Keratinocyte (primary cell): ENCODE results near the gene RXRA. TPM values are rescaled to one million over a fixed set of nuclear protein-coding genes. Genes with fewer than 3 reads are reported as not detected.

ENCODE experiments used
- DNase-seq: peaks from one replicate; pipeline ENCODE4 v3.0.0-alpha.2; 2011; ENCODE audit warnings: low read depth, missing footprints, low spot score
- FAIRE-seq: peaks from 2 replicates; lab custom pipeline; 2011; peaks lifted over from hg19 to GRCh38; lab: Jason Lieb, UNC
- H2AFZ ChIP-seq: 2 replicates; pipeline ENCODE4 v1.6.0; 2012; ENCODE audit warnings: low read length, control low read depth, inconsistent platforms; ENCODE audit not compliant: control insufficient read depth
- H3K27ac ChIP-seq: 2 replicates; pipeline ENCODE4 v1.5.1; 2011; ENCODE audit warnings: low read length; ENCODE audit not compliant: control insufficient read depth, insufficient read depth
- H3K27me3 ChIP-seq: 3 replicates; pipeline ENCODE4 v1.6.0; 2011; ENCODE audit warnings: low read length; ENCODE audit not compliant: control insufficient read depth, insufficient read depth; ENCODE audit errors: extremely low read depth
- H3K36me3 ChIP-seq, 2 experiments: 2 replicates in 1 of 2; 3 replicates in 1 of 2; pipeline ENCODE4 v1.5.1; 2011; ENCODE audit warnings: low read length in 2 of 2, mild to moderate bottlenecking in 1 of 2; ENCODE audit not compliant: control insufficient read depth in 2 of 2, insufficient read depth in 2 of 2; ENCODE audit errors: extremely low read depth in 1 of 2
- H3K4me1 ChIP-seq: 3 replicates; pipeline ENCODE4 v1.5.1; 2011; ENCODE audit warnings: low read length; ENCODE audit not compliant: control insufficient read depth, insufficient read depth; ENCODE audit errors: extremely low read depth
- H3K4me2 ChIP-seq: 3 replicates; pipeline ENCODE4 v1.6.0; 2011; ENCODE audit warnings: low read depth, low read length; ENCODE audit not compliant: control insufficient read depth, insufficient read depth; ENCODE audit errors: extremely low read depth
- H3K4me3 ChIP-seq, 3 experiments: fragments of 200-600 bp in 1 of 3; sonication (generic) in 1 of 3; 2 replicates in 2 of 3; 3 replicates in 1 of 3; pipeline ENCODE4 v1.5.1; 2011 to 2016; ENCODE audit warnings: low read length in 3 of 3, mild to moderate bottlenecking in 3 of 3, control low read depth in 2 of 3, inconsistent platforms in 1 of 3, low read depth in 1 of 3, mixed read lengths in 1 of 3, mixed run types in 1 of 3, moderate library complexity in 1 of 3; ENCODE audit not compliant: control insufficient read depth in 2 of 3, insufficient read depth in 2 of 3; ENCODE audit errors: extremely low read depth in 1 of 3
- H3K79me2 ChIP-seq: 2 replicates; pipeline ENCODE4 v1.6.0; 2012; ENCODE audit warnings: low read length; ENCODE audit not compliant: control insufficient read depth, insufficient read depth
- H3K9ac ChIP-seq: 3 replicates; pipeline ENCODE4 v1.6.0; 2011; ENCODE audit warnings: low read length; ENCODE audit not compliant: control insufficient read depth, insufficient read depth; ENCODE audit errors: extremely low read depth
- H3K9me1 ChIP-seq: 3 replicates; pipeline ENCODE4 v1.6.0; 2011; ENCODE audit warnings: low read length; ENCODE audit not compliant: control insufficient read depth, insufficient read depth; ENCODE audit errors: extremely low read depth
- H3K9me3 ChIP-seq: 2 replicates; pipeline ENCODE4 v1.5.1; 2012; ENCODE audit warnings: low read depth, low read length; ENCODE audit not compliant: control insufficient read depth
- H4K20me1 ChIP-seq: 3 replicates; pipeline ENCODE4 v1.6.0; 2011; ENCODE audit warnings: low read length; ENCODE audit not compliant: control insufficient read depth, insufficient read depth; ENCODE audit errors: extremely low read depth
- EZH2 ChIP-seq: IDR thresholded peaks from one replicate; pipeline ENCODE4 v1.6.1; 2012; ENCODE audit warnings: inconsistent platforms, mild to moderate bottlenecking, low read length, moderate library complexity
- dilution Hi-C: fragments of 300-500 bp; cut with MboI; formaldehyde crosslinking; loops from one replicate; pipeline ENCODE4 v1.7.0; 2020; ENCODE audit warnings: low sequenced_read_pairs; ENCODE audit not compliant: extremely low pct_ligation_motif_present
- polyA plus RNA-seq, 5 experiments: library from polyadenylated mRNA; depleted of rRNA in 3 of 5; stranded (reverse) in 3 of 5; stranded (forward) in 1 of 5; unstranded in 1 of 5; fragments of >200 nt; gene quantifications; 1 replicate in 1 of 5; 2 replicates in 3 of 5; 3 replicates in 1 of 5; pipeline versions ENCODE4 v1.2.1 to v1.2.3, GENCODE V29; 2011 to 2012; ENCODE audit warnings: missing spikeins in 2 of 5, low read depth in 1 of 5, low replicate concordance in 1 of 5
- TF ChIP-seq, protein P1 (sequence below), 3 experiments: IDR thresholded peaks in 1 of 3; conservative IDR thresholded peaks in 1 of 3; optimal IDR thresholded peaks in 1 of 3; 2 replicates in 2 of 3; 3 replicates in 1 of 3; pipeline versions ENCODE3 to v1.5.1; 2011; ENCODE audit warnings: low read length in 3 of 3, mild to moderate bottlenecking in 3 of 3, moderate library complexity in 2 of 3, control low read depth in 1 of 3, inconsistent platforms in 1 of 3; ENCODE audit not compliant: insufficient read depth in 2 of 3; ENCODE audit errors: extremely low read depth in 1 of 3

RXRA gene
- polyA plus RNA-seq, 1 donor (not counting 4 experiments of a cell fraction or from before 2014, with no cell fraction given): 9.7 TPM

DNA sequence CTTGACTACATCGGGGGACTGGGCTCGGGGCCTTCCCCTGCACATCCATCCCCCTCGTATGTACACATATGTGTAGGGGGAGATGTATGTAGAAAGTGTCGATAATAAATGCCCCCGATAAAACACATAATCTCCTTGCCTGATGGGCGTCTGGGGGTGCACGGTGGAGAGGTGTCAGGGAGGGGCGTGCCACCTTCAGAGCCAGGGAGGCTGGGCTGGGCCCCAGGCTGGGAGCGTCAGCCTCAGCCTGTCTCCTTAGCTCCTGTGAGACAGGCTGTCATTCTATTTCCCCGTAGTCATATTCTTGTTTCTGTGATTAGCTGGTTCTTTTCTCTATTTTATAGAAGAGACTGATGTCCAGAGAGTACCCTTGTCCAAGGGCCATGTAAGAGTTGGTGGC is 4.7 kb upstream of the RXRA start:
- Histone ChIP-seq H3K27ac (no peak overlapping the region), H2AFZ (no peak overlapping the region), H3K27me3 (peaks cover 23% of the 10 kb centered on the region), H3K9ac (no peak overlapping the region), H4K20me1 (no peaks in the 10 kb centered on the region), H3K9me1 (no peaks in the 10 kb centered on the region), H3K9me3 (no peaks in the 10 kb centered on the region), H3K79me2 (no peaks in the 10 kb centered on the region), H3K36me3 (no peaks in the 10 kb centered on the region), H3K4me1 (peaks cover 7% of the 10 kb centered on the region), H3K4me3 (no peak overlapping the region), H3K4me2 (no peak overlapping the region)
- DNase-seq: no peak
- TF ChIP-seq, protein P1, sequence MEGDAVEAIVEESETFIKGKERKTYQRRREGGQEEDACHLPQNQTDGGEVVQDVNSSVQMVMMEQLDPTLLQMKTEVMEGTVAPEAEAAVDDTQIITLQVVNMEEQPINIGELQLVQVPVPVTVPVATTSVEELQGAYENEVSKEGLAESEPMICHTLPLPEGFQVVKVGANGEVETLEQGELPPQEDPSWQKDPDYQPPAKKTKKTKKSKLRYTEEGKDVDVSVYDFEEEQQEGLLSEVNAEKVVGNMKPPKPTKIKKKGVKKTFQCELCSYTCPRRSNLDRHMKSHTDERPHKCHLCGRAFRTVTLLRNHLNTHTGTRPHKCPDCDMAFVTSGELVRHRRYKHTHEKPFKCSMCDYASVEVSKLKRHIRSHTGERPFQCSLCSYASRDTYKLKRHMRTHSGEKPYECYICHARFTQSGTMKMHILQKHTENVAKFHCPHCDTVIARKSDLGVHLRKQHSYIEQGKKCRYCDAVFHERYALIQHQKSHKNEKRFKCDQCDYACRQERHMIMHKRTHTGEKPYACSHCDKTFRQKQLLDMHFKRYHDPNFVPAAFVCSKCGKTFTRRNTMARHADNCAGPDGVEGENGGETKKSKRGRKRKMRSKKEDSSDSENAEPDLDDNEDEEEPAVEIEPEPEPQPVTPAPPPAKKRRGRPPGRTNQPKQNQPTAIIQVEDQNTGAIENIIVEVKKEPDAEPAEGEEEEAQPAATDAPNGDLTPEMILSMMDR (optimal IDR thresholded peaks at IDR 0.05 in 1 of 3, IDR thresholded peaks at IDR 0.05 in 1 of 3, conservative IDR thresholded peaks at IDR 0.05 in 1 of 3; ENCODE audit: extremely low read depth in 1 of 3, insufficient read depth in 2 of 3, low read length in 3 of 3): no peak
- dilution Hi-C loops: no loop called here
- FAIRE-seq: no peak

DNA sequence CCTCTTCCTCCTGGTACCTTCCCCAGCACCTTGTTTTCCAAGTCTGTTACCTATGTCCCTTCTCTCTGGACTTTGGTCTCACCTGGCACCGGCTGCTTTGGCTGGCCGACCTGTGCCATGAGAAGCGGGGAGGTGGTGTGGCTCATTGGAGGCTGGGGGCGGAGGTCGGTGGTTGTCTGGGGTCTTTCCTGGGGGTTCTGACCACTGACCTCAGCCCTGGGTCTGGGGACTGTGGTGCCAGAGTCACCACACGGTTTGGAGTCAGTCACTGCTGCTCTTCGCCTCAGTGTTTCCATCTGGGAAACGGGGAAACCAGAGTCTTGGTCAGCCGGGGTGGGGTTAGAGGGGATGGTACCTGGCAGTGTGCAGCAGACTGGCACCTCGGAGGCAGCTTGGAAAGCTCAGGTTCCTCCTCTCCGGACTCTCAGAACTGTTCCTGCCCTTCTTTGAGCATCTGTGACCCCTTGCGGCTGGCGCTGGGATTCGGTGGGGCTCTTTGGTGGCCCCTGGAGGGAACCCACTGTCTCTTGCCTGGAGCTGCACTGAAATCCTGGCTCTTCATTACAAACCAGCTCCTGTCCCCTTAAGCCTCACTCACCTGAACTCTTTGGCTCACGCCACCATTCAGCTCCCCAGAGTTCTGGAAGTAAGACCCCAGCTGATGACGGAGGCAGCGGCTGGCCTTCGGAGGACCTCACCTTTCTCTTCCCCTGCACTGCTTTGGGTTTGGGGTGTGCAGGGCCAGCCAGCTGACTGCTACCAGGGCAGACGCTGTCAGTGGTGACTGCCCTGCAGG is 4.1 kb upstream of the RXRA start:
- no peak for TF ChIP-seq EZH2
- TF ChIP-seq, protein P1 (optimal IDR thresholded peaks at IDR 0.05 in 1 of 3, IDR thresholded peaks at IDR 0.05 in 1 of 3, conservative IDR thresholded peaks at IDR 0.05 in 1 of 3; ENCODE audit: extremely low read depth in 1 of 3, insufficient read depth in 2 of 3, low read length in 3 of 3): no peak
- no peak for FAIRE-seq
- Histone ChIP-seq H3K9ac (no peak overlapping the region), H3K4me3 (no peak overlapping the region), H3K4me2 (no peak overlapping the region), H2AFZ (no peak overlapping the region), H3K4me1 (peaks cover 7% of the 10 kb centered on the region), H3K36me3 (no peaks in the 10 kb centered on the region), H3K79me2 (peaks cover 3% of the 10 kb centered on the region), H3K9me1 (no peaks in the 10 kb centered on the region), H3K27ac (no peak overlapping the region), H3K27me3 (peaks cover 19% of the 10 kb centered on the region), H4K20me1 (peaks cover 2% of the 10 kb centered on the region), H3K9me3 (no peaks in the 10 kb centered on the region)
- DNase-seq: no peak
- dilution Hi-C loops: no loop called here
